GM12878 (cell line): ENCODE measurements around the gene TUBA8. TPM values are rescaled to one million over a fixed set of nuclear protein-coding genes. Genes with fewer than 3 reads are reported as not detected.

Experiments used
- ATAC-seq: fragments of 200-7000 bp; cut with Tn5 transposase; 3 replicates; pipeline ENCODE4 v1.9.1; 2020; ENCODE audit warnings: mild to moderate bottlenecking, moderate library complexity
- BruUV-seq: library from RNA; stranded (reverse); fragments of 400-500 nt; replicated peaks from 2 replicates; lab custom pipeline; 2021; lab: Mats Ljungman, UMichigan
- CTCF ChIA-PET: fragments of 300-600 bp; sonication (Branson Sonifier 250); formaldehyde crosslinking; extraction: SDS; loops from one replicate; lab custom pipeline; 2021; ENCODE audit warnings: inconsistent platforms; lab: Yijun Ruan, JAX
- POLR2A ChIA-PET: fragments of 350-600 bp; formaldehyde crosslinking; extraction: SDS; loops from one replicate; lab custom pipeline; 2021; ENCODE audit warnings: inconsistent platforms; lab: Charles Lee
- RAD21 ChIA-PET: fragments of 300-600 bp; sonication (Branson Sonifier 250); formaldehyde crosslinking; loops from one replicate; lab custom pipeline; 2023; ENCODE audit warnings: antibody characterized with exemption; ENCODE audit not compliant: unreplicated experiment; lab: Charles Lee
- SMC1A ChIA-PET: fragments of 300-600 bp; sonication (Branson Sonifier 250); formaldehyde crosslinking; loops from one replicate; lab custom pipeline; 2023; ENCODE audit not compliant: unreplicated experiment, uncharacterized antibody; lab: Charles Lee
- DNase-seq: peaks from one replicate; pipeline ENCODE4 v3.0.0-alpha.2; 2011; ENCODE audit warnings: low read depth, low spot score
- FAIRE-seq: peaks from 3 replicates; lab custom pipeline; 2011; peaks lifted over from hg19 to GRCh38; lab: Jason Lieb, UNC
- H2AFZ ChIP-seq: 2 replicates; pipeline ENCODE4 v1.6.0; 2011; ENCODE audit warnings: low read depth, low read length, control low read depth; ENCODE audit not compliant: control insufficient read depth
- H3K27ac ChIP-seq: 2 replicates; pipeline ENCODE4 v1.5.1; 2011; ENCODE audit warnings: control low read depth; ENCODE audit not compliant: control insufficient read depth, insufficient read depth
- H3K27me3 ChIP-seq, 2 experiments: replicated peaks in 1 of 2; 2 replicates each; pipeline versions ENCODE4 v1.6.0 to v1.6.1; 2011; ENCODE audit warnings: low read length in 1 of 2; ENCODE audit not compliant: control insufficient read depth in 2 of 2, insufficient read depth in 2 of 2
- H3K36me3 ChIP-seq, 2 experiments: 2 replicates each; pipeline ENCODE4 v1.5.1; 2011; ENCODE audit warnings: low read length in 1 of 2; ENCODE audit not compliant: control insufficient read depth in 2 of 2, insufficient read depth in 2 of 2
- H3K4me1 ChIP-seq: 2 replicates; pipeline ENCODE4 v1.6.1; 2011; ENCODE audit warnings: mild to moderate bottlenecking, low read length, moderate library complexity, mixed read lengths; ENCODE audit not compliant: control insufficient read depth, insufficient read depth
- H3K4me2 ChIP-seq: 2 replicates; pipeline ENCODE4 v1.6.0; 2011; ENCODE audit warnings: control low read depth; ENCODE audit not compliant: control insufficient read depth, insufficient read depth
- H3K4me3 ChIP-seq: fragments of 200-600 bp; sonication (generic); 2 replicates; pipeline ENCODE4 v1.5.1; 2016
- H3K79me2 ChIP-seq: 2 replicates; pipeline ENCODE4 v1.6.0; 2011; ENCODE audit warnings: low read length; ENCODE audit not compliant: control insufficient read depth, insufficient read depth
- H3K9ac ChIP-seq: 2 replicates; pipeline ENCODE4 v1.8.0; 2011; ENCODE audit warnings: low read length, control low read depth, mixed read lengths; ENCODE audit not compliant: control insufficient read depth, insufficient read depth
- H3K9me3 ChIP-seq: replicated peaks from 3 replicates; pipeline ENCODE4 v1.5.1; 2011; ENCODE audit warnings: mild to moderate bottlenecking, low read length; ENCODE audit not compliant: control insufficient read depth, insufficient read depth
- H4K20me1 ChIP-seq: 2 replicates; pipeline ENCODE4 v1.6.0; 2011; ENCODE audit not compliant: control insufficient read depth, insufficient read depth
- BMI1 ChIP-seq: fragments of 450-650 bp; IDR thresholded peaks from 2 replicates; pipeline ENCODE4 v1.6.1; 2016; ENCODE audit warnings: mild to moderate bottlenecking, moderate library complexity, borderline replicate concordance
- FOXM1 ChIP-seq: IDR thresholded peaks from 2 replicates; pipeline ENCODE4 v1.6.1; 2012; ENCODE audit warnings: low read depth, mild to moderate bottlenecking, inconsistent platforms, low read length, moderate library complexity
- GABPA ChIP-seq: IDR thresholded peaks from 2 replicates; pipeline ENCODE4 v1.6.1; 2014; ENCODE audit warnings: antibody characterized with exemption, low read depth, mild to moderate bottlenecking, inconsistent platforms
- JUNB ChIP-seq: IDR thresholded peaks from 2 replicates; pipeline ENCODE4 v1.6.1; 2016; ENCODE audit warnings: antibody characterized with exemption, mild to moderate bottlenecking
- KAT2A ChIP-seq: conservative IDR thresholded peaks from 2 replicates; pipeline ENCODE4 v1.6.1; 2011; ENCODE audit warnings: low read depth, low read length; ENCODE audit not compliant: control insufficient read depth
- MTA2 ChIP-seq: fragments of 450-650 bp; IDR thresholded peaks from 2 replicates; pipeline ENCODE4 v1.6.1; 2016; ENCODE audit warnings: low read depth, mild to moderate bottlenecking, moderate library complexity
- POLR2AphosphoS5 ChIP-seq: IDR thresholded peaks from 2 replicates; pipeline ENCODE4 v1.6.1; 2011; ENCODE audit warnings: mild to moderate bottlenecking, low read length, inconsistent platforms
- RAD51 ChIP-seq: fragments of 450-650 bp; IDR thresholded peaks from 2 replicates; pipeline ENCODE4 v1.6.1; 2016; ENCODE audit warnings: moderate library complexity, mild to moderate bottlenecking, inconsistent platforms
- SMC3 ChIP-seq: IDR thresholded peaks from 2 replicates; pipeline ENCODE4 v1.6.1; 2011; ENCODE audit warnings: low read length, improper control_type of control experiment, borderline replicate concordance
- STAT1 ChIP-seq: fragments of 450-650 bp; conservative IDR thresholded peaks from 2 replicates; pipeline ENCODE4 v1.6.1; 2014; ENCODE audit warnings: antibody characterized with exemption, mild to moderate bottlenecking
- YY1 ChIP-seq: IDR thresholded peaks from 2 replicates; pipeline ENCODE4 v1.6.1; 2011; ENCODE audit warnings: low read depth, mild to moderate bottlenecking, low read length
- ZZZ3 ChIP-seq: IDR thresholded peaks from 2 replicates; pipeline ENCODE4 v1.6.1; 2011; ENCODE audit warnings: low read depth; ENCODE audit not compliant: control insufficient read depth, insufficient read length
- WGBS: methylation state at CpG from one replicate; pipeline ENCODE4 v1.1.6; 2016; ENCODE audit warnings: low lambda C conversion rate; ENCODE audit not compliant: insufficient replicate concordance, insufficient coverage; ENCODE audit errors: missing lambda C conversion rate; 5-methylcytosine and 5-hydroxymethylcytosine counted together
- in situ Hi-C: fragments of 300-500 bp; cut with MboI; formaldehyde crosslinking; loops from 9 replicates; pipeline ENCODE4 v1.14.3; 2018; ENCODE audit warnings: mixed read lengths
- intact Hi-C: fragments of 100-400 bp; cut with micrococcal nuclease; formaldehyde crosslinking; loops from one replicate; pipeline ENCODE4 v1.14.2; 2022; ENCODE audit not compliant: unreplicated experiment
- polyA plus RNA-seq, 11 experiments: library from polyadenylated mRNA; depleted of rRNA in 4 of 11; unstranded in 6 of 11; stranded (reverse) in 5 of 11; fragments of >200 nt; fragmentation: Nextera tagmentation in 4 of 11; fragmentation: Illumina TruSeq in 1 of 11; extraction: Ambion mirVana in 4 of 11; extraction: Trizol in 1 of 11; gene quantifications; 1 replicate in 1 of 11; 2 replicates in 10 of 11; pipeline versions ENCODE4 v1.2.1 to v1.2.3, GENCODE V29; 2011 to 2016; ENCODE audit warnings: inconsistent platforms in 2 of 11, missing spikeins in 2 of 11, low read depth in 1 of 11
- total RNA-seq, 4 experiments: library from RNA; depleted of rRNA in 3 of 4; stranded (reverse); fragments of >200 nt in 3 of 4; fragmentation: Illumina TruSeq in 1 of 4; extraction: Trizol in 1 of 4; gene quantifications; 2 replicates each; pipeline versions ENCODE4 v1.2.1 to v1.2.3, GENCODE V29; 2013 to 2021
- TF ChIP-seq, protein P1 (sequence below): fragments of 150-350 bp; IDR thresholded peaks from 2 replicates; pipeline ENCODE4 v1.6.1; 2016; ENCODE audit warnings: low read depth, low read length
- TF ChIP-seq, protein P2 (sequence below): fragments of 450-650 bp; IDR thresholded peaks from 2 replicates; pipeline ENCODE4 v1.6.1; 2017; ENCODE audit warnings: mild to moderate bottlenecking, moderate library complexity

Gene TUBA8
- total and polyA plus RNA-seq, 10 of the 15 experiments (the other 5 are each of a cell fraction or from before 2014, with no cell fraction given): 2.2 to 30.3 (median 21.0) TPM

DNA sequence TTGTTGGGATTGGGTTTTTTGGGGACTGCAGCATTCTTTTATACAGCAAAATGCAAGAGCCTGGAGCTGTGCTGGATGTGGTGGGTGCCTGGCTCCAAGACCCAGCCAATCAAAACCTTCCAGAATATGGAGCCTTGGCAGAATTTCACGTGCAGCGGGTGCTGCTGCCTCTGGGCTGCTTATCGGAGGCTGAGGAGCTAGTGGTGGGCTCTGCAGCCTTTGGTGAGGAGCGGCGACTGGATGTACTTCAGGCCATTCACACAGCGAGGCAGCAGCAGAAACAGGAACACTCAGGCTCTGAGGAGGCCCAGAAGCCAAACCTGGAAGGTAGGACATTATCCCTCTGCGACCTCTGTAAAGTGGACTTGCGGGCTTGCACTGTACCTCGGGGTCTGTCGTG lies 27.2 kb upstream of the TUBA8 start:
- no peak overlapping the region for H2AFZ ChIP-seq
- peak overlapping the region; percentile 72 for H3K4me2 ChIP-seq
- POLR2A ChIA-PET: no interaction called here
- WGBS: 96% methylated on average over 10 of the region's 10 CpGs
- no peak for ATAC-seq
- in situ Hi-C loops: no loop called here
- TF ChIP-seq, protein P1, sequence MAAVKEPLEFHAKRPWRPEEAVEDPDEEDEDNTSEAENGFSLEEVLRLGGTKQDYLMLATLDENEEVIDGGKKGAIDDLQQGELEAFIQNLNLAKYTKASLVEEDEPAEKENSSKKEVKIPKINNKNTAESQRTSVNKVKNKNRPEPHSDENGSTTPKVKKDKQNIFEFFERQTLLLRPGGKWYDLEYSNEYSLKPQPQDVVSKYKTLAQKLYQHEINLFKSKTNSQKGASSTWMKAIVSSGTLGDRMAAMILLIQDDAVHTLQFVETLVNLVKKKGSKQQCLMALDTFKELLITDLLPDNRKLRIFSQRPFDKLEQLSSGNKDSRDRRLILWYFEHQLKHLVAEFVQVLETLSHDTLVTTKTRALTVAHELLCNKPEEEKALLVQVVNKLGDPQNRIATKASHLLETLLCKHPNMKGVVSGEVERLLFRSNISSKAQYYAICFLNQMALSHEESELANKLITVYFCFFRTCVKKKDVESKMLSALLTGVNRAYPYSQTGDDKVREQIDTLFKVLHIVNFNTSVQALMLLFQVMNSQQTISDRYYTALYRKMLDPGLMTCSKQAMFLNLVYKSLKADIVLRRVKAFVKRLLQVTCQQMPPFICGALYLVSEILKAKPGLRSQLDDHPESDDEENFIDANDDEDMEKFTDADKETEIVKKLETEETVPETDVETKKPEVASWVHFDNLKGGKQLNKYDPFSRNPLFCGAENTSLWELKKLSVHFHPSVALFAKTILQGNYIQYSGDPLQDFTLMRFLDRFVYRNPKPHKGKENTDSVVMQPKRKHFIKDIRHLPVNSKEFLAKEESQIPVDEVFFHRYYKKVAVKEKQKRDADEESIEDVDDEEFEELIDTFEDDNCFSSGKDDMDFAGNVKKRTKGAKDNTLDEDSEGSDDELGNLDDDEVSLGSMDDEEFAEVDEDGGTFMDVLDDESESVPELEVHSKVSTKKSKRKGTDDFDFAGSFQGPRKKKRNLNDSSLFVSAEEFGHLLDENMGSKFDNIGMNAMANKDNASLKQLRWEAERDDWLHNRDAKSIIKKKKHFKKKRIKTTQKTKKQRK: no peak
- TF ChIP-seq SMC3: no peak
- no peak for TF ChIP-seq FOXM1
- no peak for TF ChIP-seq GABPA
- TF ChIP-seq KAT2A: no peak
- TF ChIP-seq BMI1: no peak
- TF ChIP-seq POLR2AphosphoS5: no peak
- no peak for TF ChIP-seq MTA2
- TF ChIP-seq JUNB: no peak
- TF ChIP-seq STAT1: no peak
- TF ChIP-seq, protein P2, sequence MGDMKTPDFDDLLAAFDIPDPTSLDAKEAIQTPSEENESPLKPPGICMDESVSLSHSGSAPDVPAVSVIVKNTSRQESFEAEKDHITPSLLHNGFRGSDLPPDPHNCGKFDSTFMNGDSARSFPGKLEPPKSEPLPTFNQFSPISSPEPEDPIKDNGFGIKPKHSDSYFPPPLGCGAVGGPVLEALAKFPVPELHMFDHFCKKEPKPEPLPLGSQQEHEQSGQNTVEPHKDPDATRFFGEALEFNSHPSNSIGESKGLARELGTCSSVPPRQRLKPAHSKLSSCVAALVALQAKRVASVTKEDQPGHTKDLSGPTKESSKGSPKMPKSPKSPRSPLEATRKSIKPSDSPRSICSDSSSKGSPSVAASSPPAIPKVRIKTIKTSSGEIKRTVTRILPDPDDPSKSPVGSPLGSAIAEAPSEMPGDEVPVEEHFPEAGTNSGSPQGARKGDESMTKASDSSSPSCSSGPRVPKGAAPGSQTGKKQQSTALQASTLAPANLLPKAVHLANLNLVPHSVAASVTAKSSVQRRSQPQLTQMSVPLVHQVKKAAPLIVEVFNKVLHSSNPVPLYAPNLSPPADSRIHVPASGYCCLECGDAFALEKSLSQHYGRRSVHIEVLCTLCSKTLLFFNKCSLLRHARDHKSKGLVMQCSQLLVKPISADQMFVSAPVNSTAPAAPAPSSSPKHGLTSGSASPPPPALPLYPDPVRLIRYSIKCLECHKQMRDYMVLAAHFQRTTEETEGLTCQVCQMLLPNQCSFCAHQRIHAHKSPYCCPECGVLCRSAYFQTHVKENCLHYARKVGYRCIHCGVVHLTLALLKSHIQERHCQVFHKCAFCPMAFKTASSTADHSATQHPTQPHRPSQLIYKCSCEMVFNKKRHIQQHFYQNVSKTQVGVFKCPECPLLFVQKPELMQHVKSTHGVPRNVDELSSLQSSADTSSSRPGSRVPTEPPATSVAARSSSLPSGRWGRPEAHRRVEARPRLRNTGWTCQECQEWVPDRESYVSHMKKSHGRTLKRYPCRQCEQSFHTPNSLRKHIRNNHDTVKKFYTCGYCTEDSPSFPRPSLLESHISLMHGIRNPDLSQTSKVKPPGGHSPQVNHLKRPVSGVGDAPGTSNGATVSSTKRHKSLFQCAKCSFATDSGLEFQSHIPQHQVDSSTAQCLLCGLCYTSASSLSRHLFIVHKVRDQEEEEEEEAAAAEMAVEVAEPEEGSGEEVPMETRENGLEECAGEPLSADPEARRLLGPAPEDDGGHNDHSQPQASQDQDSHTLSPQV: no peak
- TF ChIP-seq YY1: no peak
- TF ChIP-seq ZZZ3: no peak
- TF ChIP-seq RAD51: no peak
- TF ChIP-seq, all 136 proteins: peak for 0
- Histone ChIP-seq H4K20me1 (no peaks in the 10 kb centered on the region), H3K36me3 (peaks cover 24 to 46% of the 10 kb centered on the region in 2 experiments), H3K9ac (no peak overlapping the region), H3K9me3 (no peaks in the 10 kb centered on the region; the same call in 2 of the 3 replicates), H3K4me1 (peaks cover 8% of the 10 kb centered on the region), H3K27ac (peak overlapping the region; percentile 18), H3K79me2 (peaks cover 58% of the 10 kb centered on the region), H3K27me3 (no peaks in the 10 kb centered on the region), H3K4me3 (peak overlapping the region; percentile 45; the same call in 1 of the 2 replicates)
- ChIA-PET RAD21 (no interaction called here), CTCF (no interaction called here), SMC1A (interaction anchor here (0.6 to 0.9 kb wide), 2 partner anchors 25 to 69 kb away, joined by 3 read pairs; no protein-coding TSS in a partner anchor)
- intact Hi-C loops: loop anchor here (10.0 kb wide), 1 partner anchor 61 kb away; no protein-coding TSS in a partner anchor
- no peak for DNase-seq
- BruUV-seq: no TSS peak
- FAIRE-seq: no peak
